Measurements from ENCODE around the gene NFIA.

NFIA gene

DNA sequence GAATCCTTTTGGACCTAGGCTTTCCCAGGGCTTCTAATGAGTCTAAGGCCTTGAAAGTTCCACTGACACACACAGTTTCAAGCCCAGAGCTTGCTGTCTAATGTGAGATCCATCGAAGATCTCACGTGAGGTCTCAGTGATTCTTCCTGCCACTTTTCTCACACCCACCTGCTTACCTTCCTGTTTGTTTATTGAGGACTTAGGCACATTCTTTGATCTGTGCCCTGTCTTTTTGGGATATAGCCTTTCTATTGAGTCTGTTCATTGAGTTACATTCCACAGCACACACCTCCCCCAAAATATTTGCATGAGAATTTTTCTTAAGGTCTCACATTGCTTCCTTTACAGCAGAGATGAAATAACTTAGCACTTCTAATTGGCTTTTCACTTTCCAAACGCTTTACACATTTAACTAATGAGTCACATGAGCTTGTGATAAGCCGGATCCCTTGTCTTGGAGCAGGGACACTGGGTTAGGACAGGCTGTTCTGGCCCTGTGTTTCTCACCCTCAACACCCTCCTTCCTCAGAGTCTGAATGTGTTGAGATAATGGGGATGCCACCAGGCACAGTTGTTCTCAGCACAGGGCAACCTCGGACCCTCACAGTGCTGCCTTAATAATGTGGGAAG, 354.2 kb downstream of the NFIA start:
- Histone ChIP-seq H4K20me1 (ENCODE audit: insufficient read depth, low read length, poor library complexity, severe bottlenecking) (no peaks in the 10 kb centered on the region), H3K4me2 (ENCODE audit: low read depth, low read length, poor library complexity, severe bottlenecking) (peak overlapping the region; percentile 46), H2AFZ (ENCODE audit: low read length) (peak overlapping the region; percentile 14; the same call in 1 of the 2 replicates), H3K4me3 (ENCODE audit: low read length, poor library complexity, severe bottlenecking) (peak overlapping the region; percentile 16), H3K4me1 (ENCODE audit: insufficient read depth, low read length, poor library complexity, severe bottlenecking) (peaks cover 39% of the 10 kb centered on the region), H3K79me2 (ENCODE audit: insufficient read depth, low read length) (no peaks in the 10 kb centered on the region), H3K27me3 (ENCODE audit: insufficient read depth, low read length, poor library complexity, severe bottlenecking) (no peaks in the 10 kb centered on the region), H3K9me2 (replicated peaks; ENCODE audit: low read depth, low read length) (no peaks in the 10 kb centered on the region), H3K9me3 (ENCODE audit: insufficient read depth, low read depth, low read length) (no peaks in the 10 kb centered on the region), H3K36me3 (ENCODE audit: insufficient read depth, low read length) (no peaks in the 10 kb centered on the region), H3K9ac (ENCODE audit: low read depth, low read length, poor library complexity, severe bottlenecking) (peak overlapping the region; percentile 31), H3F3A (ENCODE audit: low read depth) (no peaks in the 10 kb centered on the region)
- TF ChIP-seq EZH2phosphoT487 (IDR thresholded peaks at IDR 0.05; ENCODE audit: borderline replicate concordance) (no peak), CTCF (conservative IDR thresholded peaks at IDR 0.05; ENCODE audit: low read length) (no peak)

DNA sequence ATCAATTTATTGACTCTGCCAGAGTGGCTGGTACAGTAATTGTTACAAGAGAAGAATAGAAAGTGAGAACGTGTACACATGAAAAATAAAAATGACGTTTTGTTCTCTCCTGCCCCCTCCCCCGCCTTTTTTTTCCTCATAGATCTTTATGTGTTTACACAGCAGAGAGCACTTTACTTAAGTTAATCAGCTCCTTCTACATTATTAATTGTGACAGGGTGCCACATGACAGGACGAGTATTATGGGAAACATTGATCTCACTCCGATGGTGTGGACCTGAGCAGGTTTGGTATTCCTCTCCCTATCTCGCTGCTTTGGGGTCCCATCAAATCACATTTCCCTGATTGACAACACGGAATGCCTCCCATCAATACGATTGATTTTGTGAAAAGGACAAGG, 356.9 kb downstream of the NFIA start:
- no peaks in the 10 kb centered on the region for H4K20me1 ChIP-seq (ENCODE audit: insufficient read depth, low read length, poor library complexity, severe bottlenecking)
- H3K36me3 ChIP-seq (ENCODE audit: insufficient read depth, low read length) = no peaks in the 10 kb centered on the region
- no peaks in the 10 kb centered on the region for H3K27me3 ChIP-seq (ENCODE audit: insufficient read depth, low read length, poor library complexity, severe bottlenecking)
- H3K4me3 ChIP-seq (ENCODE audit: low read length, poor library complexity, severe bottlenecking) = no peak overlapping the region
- H3K4me2 ChIP-seq (ENCODE audit: low read depth, low read length, poor library complexity, severe bottlenecking) = no peak overlapping the region
- no peaks in the 10 kb centered on the region for H3F3A ChIP-seq (ENCODE audit: low read depth)
- H3K9me3 ChIP-seq (ENCODE audit: insufficient read depth, low read depth, low read length) = no peaks in the 10 kb centered on the region
- no peak overlapping the region for H3K9ac ChIP-seq (ENCODE audit: low read depth, low read length, poor library complexity, severe bottlenecking)
- no peaks in the 10 kb centered on the region for H3K79me2 ChIP-seq (ENCODE audit: insufficient read depth, low read length)
- TF ChIP-seq CTCF (conservative IDR thresholded peaks at IDR 0.05; ENCODE audit: low read length) (no peak), EZH2phosphoT487 (IDR thresholded peaks at IDR 0.05; ENCODE audit: borderline replicate concordance) (no peak)
- H2AFZ ChIP-seq (ENCODE audit: low read length) = no peak overlapping the region
- H3K9me2 ChIP-seq (replicated peaks; ENCODE audit: low read depth, low read length) = no peaks in the 10 kb centered on the region
- peaks cover 66% of the 10 kb centered on the region for H3K4me1 ChIP-seq (ENCODE audit: insufficient read depth, low read length, poor library complexity, severe bottlenecking)

- H3K9me3 ChIP-seq (ENCODE audit: insufficient read depth, low read depth, low read length) = no peaks in the 10 kb centered on the region
- H3K27me3 ChIP-seq (ENCODE audit: insufficient read depth, low read length, poor library complexity, severe bottlenecking) = no peaks in the 10 kb centered on the region
- peak overlapping the region; percentile 33 for H3K4me3 ChIP-seq (ENCODE audit: low read length, poor library complexity, severe bottlenecking)
- peak overlapping the region; percentile 57 for H2AFZ ChIP-seq (ENCODE audit: low read length)
- H3K4me2 ChIP-seq (ENCODE audit: low read depth, low read length, poor library complexity, severe bottlenecking) = peak overlapping the region; percentile 55
- H3K9me2 ChIP-seq (replicated peaks; ENCODE audit: low read depth, low read length) = no peaks in the 10 kb centered on the region
- H3K36me3 ChIP-seq (ENCODE audit: insufficient read depth, low read length) = no peaks in the 10 kb centered on the region
- TF ChIP-seq CTCF (conservative IDR thresholded peaks at IDR 0.05; ENCODE audit: low read length) (no peak), EZH2phosphoT487 (IDR thresholded peaks at IDR 0.05; ENCODE audit: borderline replicate concordance) (no peak)
- H3K4me1 ChIP-seq (ENCODE audit: insufficient read depth, low read length, poor library complexity, severe bottlenecking) = peaks cover 68% of the 10 kb centered on the region
- H3F3A ChIP-seq (ENCODE audit: low read depth) = no peaks in the 10 kb centered on the region
- no peaks in the 10 kb centered on the region for H3K79me2 ChIP-seq (ENCODE audit: insufficient read depth, low read length)
- H4K20me1 ChIP-seq (ENCODE audit: insufficient read depth, low read length, poor library complexity, severe bottlenecking) = no peaks in the 10 kb centered on the region
- peak overlapping the region; percentile 4 for H3K9ac ChIP-seq (ENCODE audit: low read depth, low read length, poor library complexity, severe bottlenecking)
Measured at GRCh38 chr1:61441723-61442262, 359.4 kb downstream of the NFIA start.

Data from Loucy (cell line).